HG03520 (cell line): ENCODE data around the gene HAUS8.

Source experiments
- ATAC-seq: cut with Tn5 transposase; IDR thresholded peaks from one replicate; pipeline ENCODE4 v1.9.1; 2021; ENCODE audit warnings: mild to moderate bottlenecking, moderate library complexity; ENCODE audit not compliant: unreplicated experiment

Gene HAUS8

GRCh38 chr19:17001603-17002183 lies 73.6 kb downstream of the HAUS8 start:
- no peak for ATAC-seq
